VCaP (cell line): Measurements from ENCODE around the gene HIVEP2.

Experiments used
- H3K27ac ChIP-seq: fragments of 450-650 bp; 2 replicates; pipeline ENCODE4 v1.5.1; 2017
- TF ChIP-seq, protein P1 (sequence below): fragments of 450-650 bp; conservative IDR thresholded peaks from 2 replicates; pipeline ENCODE4 v1.5.1; 2017; ENCODE audit warnings: mild to moderate bottlenecking, moderate library complexity

The HIVEP2 gene

DNA sequence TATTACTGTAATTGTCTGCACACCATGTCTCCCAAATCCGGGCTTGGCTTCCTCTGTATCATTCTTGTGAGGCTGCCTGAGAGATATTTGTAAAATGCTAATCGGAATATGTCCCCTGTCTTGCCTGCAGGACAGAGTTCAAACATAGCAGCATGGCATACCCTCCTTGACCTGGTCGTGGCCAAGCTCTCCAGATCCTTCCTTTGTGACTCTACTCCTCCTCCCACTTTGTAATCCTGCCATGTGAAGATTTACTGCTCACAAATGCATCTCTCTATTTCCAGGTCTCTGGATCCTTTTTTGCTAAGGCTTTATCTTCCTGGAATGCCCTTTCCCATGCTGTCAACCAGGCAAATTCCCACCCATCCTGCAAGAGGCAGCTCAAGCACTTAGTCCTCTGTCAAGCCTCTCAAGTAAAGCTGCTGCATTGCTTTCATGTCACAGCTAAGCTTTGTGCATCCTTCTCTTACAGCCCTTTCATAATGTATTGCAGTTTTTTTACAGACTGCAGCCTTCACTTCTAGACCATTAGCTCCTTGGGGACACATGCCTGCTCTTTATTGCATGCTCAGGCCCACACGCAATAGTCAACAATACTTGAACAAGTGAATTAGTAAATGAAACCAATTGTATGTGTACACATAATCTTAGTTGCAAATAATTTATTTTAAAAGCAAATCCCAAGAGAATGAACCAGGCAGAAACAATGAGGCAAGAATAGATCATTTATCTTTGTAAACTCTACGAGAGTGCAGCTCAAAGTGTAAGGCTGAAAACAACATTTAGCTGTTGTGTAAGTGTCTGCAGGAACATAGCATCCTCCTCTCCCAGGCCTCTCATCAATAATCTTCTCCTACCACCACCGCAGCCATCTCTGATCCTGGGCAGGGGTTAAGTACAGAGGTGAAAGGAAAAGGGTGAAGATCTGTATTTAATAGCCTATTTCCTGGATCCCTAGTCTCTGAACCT, 45.8 kb downstream of the HIVEP2 start:
- no peak overlapping the region for H3K27ac ChIP-seq
- TF ChIP-seq, protein P1, sequence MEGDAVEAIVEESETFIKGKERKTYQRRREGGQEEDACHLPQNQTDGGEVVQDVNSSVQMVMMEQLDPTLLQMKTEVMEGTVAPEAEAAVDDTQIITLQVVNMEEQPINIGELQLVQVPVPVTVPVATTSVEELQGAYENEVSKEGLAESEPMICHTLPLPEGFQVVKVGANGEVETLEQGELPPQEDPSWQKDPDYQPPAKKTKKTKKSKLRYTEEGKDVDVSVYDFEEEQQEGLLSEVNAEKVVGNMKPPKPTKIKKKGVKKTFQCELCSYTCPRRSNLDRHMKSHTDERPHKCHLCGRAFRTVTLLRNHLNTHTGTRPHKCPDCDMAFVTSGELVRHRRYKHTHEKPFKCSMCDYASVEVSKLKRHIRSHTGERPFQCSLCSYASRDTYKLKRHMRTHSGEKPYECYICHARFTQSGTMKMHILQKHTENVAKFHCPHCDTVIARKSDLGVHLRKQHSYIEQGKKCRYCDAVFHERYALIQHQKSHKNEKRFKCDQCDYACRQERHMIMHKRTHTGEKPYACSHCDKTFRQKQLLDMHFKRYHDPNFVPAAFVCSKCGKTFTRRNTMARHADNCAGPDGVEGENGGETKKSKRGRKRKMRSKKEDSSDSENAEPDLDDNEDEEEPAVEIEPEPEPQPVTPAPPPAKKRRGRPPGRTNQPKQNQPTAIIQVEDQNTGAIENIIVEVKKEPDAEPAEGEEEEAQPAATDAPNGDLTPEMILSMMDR = no peak

DNA sequence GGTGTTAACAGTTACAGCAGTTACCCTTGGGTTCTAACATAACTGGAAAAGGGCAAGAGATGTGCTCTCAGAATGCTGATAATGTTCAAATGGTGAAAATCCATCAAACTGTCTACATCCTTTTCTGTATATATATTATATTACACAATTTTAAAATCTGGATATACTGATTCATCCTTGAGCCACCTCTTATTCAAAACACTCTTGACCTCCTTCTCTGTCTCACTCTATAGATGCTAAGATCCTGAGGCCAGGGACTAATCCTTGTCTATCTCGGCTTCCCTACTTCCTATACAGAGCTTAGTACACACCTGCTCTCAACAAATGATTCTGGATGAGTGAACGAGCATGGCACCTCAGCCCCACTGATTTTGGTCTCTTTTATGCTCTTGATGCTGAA, 47.3 kb downstream of the HIVEP2 start:
- TF ChIP-seq, protein P1 = no peak

DNA sequence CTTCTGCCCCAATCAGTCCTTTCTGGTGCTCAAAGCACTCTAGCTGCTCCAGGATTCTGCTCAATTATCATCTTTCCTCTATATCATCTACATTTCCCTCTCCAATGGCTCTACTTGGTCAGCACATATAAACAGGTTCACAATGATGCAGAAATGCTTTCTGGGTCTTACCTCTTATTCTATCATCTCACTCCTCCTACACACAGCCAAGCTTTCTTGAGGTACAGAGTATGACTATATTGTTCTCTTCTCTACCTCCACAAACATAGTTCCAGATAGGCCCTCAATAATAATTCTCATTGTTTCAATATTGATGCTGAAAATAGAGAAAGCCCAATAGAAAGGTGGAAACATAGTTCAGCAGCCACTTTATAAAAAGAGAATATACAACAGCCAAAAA, 48.2 kb downstream of the HIVEP2 start:
- no peak overlapping the region for H3K27ac ChIP-seq
- TF ChIP-seq, protein P1 = no peak

More for the DNA sequence above, 47.3 kb downstream of the HIVEP2 start:
- H3K27ac ChIP-seq = no peak overlapping the region

DNA sequence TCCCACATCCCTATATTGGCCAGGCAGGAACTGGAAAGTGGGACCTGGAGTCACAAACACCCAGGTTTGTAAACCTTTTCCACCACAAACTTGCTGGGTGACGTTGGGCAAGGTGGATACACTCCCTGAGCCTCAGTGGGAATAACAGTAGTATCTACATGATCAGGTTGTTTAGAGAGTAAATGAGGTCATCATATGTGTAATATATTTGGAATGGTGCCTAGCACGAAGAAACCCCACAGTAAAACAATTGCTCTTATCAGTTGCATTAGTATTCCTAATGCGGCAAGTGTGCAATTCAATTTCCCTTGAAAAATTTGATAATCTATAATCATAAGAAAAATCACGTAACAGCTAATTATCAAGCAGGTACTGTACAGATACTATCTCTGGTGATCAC, 51.9 kb downstream of the HIVEP2 start:
- TF ChIP-seq, protein P1 = no peak
- H3K27ac ChIP-seq = no peak overlapping the region

DNA sequence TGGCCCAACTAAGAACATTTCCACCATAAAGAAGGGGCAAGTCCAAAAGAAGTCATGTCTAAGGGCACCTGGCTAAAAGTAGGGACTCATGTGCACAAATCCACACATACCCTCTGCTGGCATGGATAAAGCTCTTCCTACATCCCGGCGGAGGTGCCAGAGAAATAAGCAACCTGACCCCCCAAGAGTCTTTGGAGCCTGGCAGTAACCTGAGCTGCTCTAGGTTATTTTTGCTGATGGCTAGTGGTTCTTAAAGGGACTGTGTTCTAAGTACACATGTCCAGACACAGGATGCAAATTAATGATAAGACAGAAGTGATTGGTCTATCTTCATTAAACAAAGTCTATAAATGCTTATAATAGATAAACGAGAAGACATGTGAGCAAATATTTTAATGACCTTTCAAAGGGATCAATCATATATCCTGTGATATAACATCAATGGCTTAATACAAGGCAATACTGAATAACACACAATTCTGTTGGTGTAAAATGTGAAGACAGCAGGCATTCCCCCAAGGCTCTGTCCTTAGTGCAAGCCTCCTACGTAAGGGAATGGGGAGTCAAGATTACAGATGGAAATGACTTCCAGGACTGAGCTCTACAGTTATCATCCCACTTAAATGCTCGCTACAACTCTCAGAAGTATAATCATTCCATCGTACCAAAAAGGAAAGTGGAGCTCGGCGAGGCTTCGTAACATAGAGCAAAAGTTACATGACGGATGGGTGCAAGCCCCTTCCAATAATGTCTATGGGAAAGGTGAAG, 52.5 kb downstream of the HIVEP2 start:
- TF ChIP-seq, protein P1 = no peak

DNA sequence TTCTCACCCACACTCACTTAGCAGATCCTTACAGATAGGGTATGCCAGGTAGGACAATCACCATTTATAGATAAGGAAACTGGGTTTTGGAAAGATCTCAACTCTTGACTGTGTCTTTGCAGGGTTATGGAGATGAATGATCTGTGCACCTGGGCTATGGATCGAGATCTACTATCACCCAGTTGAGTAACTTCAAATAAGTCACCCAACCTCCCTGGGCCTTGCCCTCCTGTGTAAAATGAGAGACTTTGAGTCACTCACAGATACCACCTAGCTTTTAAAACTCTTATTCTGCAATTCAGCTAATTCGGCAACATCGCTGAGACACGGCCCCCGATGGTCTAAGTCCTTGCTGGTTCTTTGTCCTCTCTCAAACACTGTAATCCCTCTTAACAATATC, 53.5 kb downstream of the HIVEP2 start:
- H3K27ac ChIP-seq = no peak overlapping the region
- TF ChIP-seq, protein P1 = no peak

More for the DNA sequence above, 52.5 kb downstream of the HIVEP2 start:
- H3K27ac ChIP-seq = no peak overlapping the region

DNA sequence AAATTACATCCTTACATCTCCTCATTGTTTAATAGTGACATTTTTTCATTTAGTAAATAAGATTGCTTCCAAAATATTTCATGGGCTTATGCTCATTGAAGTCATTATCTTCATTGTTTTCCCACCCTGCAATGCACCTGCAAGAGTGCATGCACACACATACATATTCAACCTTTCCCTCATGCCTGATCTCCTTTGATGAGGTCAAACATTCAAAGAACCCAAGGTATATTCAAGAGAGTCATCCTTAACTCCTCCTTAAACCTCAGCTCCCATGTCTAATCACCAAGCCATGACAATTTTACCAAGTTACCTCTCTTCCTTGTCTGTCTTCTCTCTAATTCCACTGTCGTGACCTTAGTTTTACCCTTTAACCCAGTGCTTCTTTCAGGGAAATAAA, 56.5 kb downstream of the HIVEP2 start:
- no peak overlapping the region for H3K27ac ChIP-seq
- TF ChIP-seq, protein P1 = no peak
